ENCODE measurements around the gene NDFIP2.

Gene NDFIP2

GRCh38 chr13:79451500-79451962 is 29.4 kb upstream of the NDFIP2 start:
- H3K4me3 ChIP-seq (ENCODE audit: low read depth, low read length): no peak overlapping the region
- TF ChIP-seq CTCF (IDR thresholded peaks at IDR 0.05; ENCODE audit: borderline replicate concordance, insufficient read depth, low read depth, low read length): no peak

GRCh38 chr13:79452239-79452913 is 28.6 kb upstream of the NDFIP2 start:
- no peak overlapping the region for H3K4me3 ChIP-seq (ENCODE audit: low read depth, low read length)
- no peak for TF ChIP-seq CTCF (IDR thresholded peaks at IDR 0.05; ENCODE audit: borderline replicate concordance, insufficient read depth, low read depth, low read length)

- H3K4me3 ChIP-seq (ENCODE audit: low read depth, low read length): no peak overlapping the region
- TF ChIP-seq CTCF (IDR thresholded peaks at IDR 0.05; ENCODE audit: borderline replicate concordance, insufficient read depth, low read depth, low read length): no peak
Measured at GRCh38 chr13:79455331-79455730, 25.6 kb upstream of the NDFIP2 start.

GRCh38 chr13:79456051-79456450 is 24.9 kb upstream of the NDFIP2 start:
- H3K4me3 ChIP-seq (ENCODE audit: low read depth, low read length): no peak overlapping the region
- no peak for TF ChIP-seq CTCF (IDR thresholded peaks at IDR 0.05; ENCODE audit: borderline replicate concordance, insufficient read depth, low read depth, low read length)

- TF ChIP-seq CTCF (IDR thresholded peaks at IDR 0.05; ENCODE audit: borderline replicate concordance, insufficient read depth, low read depth, low read length): no peak
Measured at GRCh38 chr13:79456656-79457365, 24.1 kb upstream of the NDFIP2 start.

GRCh38 chr13:79457390-79457789 is 23.6 kb upstream of the NDFIP2 start:
- H3K4me3 ChIP-seq (ENCODE audit: low read depth, low read length): no peak overlapping the region
- TF ChIP-seq CTCF (IDR thresholded peaks at IDR 0.05; ENCODE audit: borderline replicate concordance, insufficient read depth, low read depth, low read length): no peak

More at GRCh38 chr13:79456656-79457365, 24.1 kb upstream of the NDFIP2 start:
- no peak overlapping the region for H3K4me3 ChIP-seq (ENCODE audit: low read depth, low read length)

- no peak for TF ChIP-seq CTCF (IDR thresholded peaks at IDR 0.05; ENCODE audit: borderline replicate concordance, insufficient read depth, low read depth, low read length)
- no peak overlapping the region for H3K4me3 ChIP-seq (ENCODE audit: low read depth, low read length)
Measured at GRCh38 chr13:79457948-79458347, 23.0 kb upstream of the NDFIP2 start.

Data from GM12875 (cell line).